GM03348 (cell line): ENCODE data around the gene CHODL.

ENCODE experiments used
- DNase-seq: peaks from one replicate; pipeline ENCODE4 v3.0.0; 2012; ENCODE audit warnings: low spot score

The CHODL gene

DNA sequence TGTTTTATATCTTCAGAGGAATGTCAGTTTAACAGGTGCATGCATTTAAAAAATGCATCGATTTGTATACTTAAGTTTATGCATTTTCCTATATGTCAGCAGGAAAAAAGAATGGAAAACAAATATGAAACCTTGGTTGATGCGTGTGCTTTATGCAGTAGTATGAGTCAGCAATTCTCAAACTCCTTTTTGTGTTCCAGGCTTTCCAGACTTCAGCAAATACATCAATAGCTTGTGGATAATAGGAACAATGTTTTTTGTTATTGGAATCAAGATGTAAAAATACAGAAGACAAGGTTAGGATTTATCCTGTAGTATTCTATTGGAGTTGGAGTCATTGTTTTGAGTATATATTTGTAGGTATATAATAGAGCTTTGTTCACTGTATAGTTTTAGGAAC is 45.2 kb downstream of the CHODL start:
- no peak for DNase-seq

DNA sequence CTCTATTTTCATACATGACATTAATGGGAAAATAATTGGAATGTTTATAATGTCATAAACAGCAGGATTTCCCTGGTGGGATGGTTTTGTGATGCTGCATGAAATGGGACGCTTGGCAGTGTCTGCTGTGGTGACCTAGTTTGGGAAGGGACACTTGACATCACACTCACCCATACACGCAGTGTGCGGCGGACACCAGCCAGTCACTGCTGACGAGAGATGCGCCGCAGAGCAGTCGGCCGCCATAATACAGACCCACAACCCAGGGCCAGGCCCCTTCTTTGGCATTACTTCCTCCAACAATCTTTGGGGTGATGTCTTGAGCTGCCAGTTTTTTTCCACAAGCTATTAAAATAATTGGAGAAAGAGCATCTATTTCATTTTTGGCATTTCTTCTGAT is 49.5 kb downstream of the CHODL start:
- DNase-seq: no peak

DNA sequence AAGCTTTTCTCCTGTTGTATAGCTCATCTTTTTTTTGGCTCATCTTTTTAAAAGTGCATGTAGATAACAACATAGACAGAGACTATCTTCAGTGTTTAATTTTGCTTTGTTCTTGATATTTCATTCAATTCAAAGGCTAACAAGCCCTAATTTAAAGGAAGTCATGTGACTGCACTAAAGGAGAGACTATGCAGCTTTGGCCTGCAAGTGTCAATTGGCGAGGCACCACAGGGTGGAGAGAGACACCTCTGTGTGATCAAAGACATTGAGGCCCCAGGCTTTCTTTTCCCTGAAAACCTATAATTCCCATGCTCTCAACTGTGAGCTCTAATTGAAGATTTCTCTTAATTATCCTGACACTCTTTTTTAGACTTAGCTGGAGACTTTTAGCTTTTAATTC is 53.6 kb downstream of the CHODL start:
- DNase-seq: no peak
